Fibroblast of lung (primary cell): ENCODE measurements around the gene LXN. TPM values are rescaled to one million over a fixed set of nuclear protein-coding genes. Genes with fewer than 3 reads are reported as not detected.
A peak's percentile ranks its signal among the peaks of the same experiment; 100 is the strongest.

ENCODE experiments used
- DNase-seq, 2 donors: peaks; one replicate each; pipeline versions ENCODE4 v3.0.0 to v3.0.0-alpha.2; 2010; ENCODE audit warnings: low read depth in 2 of 2
- H2AFZ ChIP-seq: 2 replicates; pipeline ENCODE4 v1.5.1; 2012; ENCODE audit warnings: low read length, control low read depth, inconsistent platforms
- H3K27ac ChIP-seq: 2 replicates; pipeline ENCODE4 v1.5.1; 2011; ENCODE audit warnings: low read length, control low read depth; ENCODE audit not compliant: insufficient read depth
- H3K27me3 ChIP-seq: 2 replicates; pipeline ENCODE4 v1.5.1; 2011; ENCODE audit warnings: mild to moderate bottlenecking, low read length; ENCODE audit not compliant: control insufficient read depth, insufficient read depth
- H3K36me3 ChIP-seq: 2 replicates; pipeline ENCODE4 v1.5.1; 2011; ENCODE audit warnings: low read length; ENCODE audit not compliant: control insufficient read depth, insufficient read depth
- H3K4me1 ChIP-seq: 2 replicates; pipeline ENCODE4 v1.5.1; 2011; ENCODE audit warnings: low read length; ENCODE audit not compliant: control insufficient read depth, insufficient read depth; ENCODE audit errors: extremely low read depth
- H3K4me2 ChIP-seq: 2 replicates; pipeline ENCODE4 v1.5.1; 2011; ENCODE audit warnings: low read length, control low read depth; ENCODE audit not compliant: insufficient read depth; ENCODE audit errors: extremely low read depth
- H3K4me3 ChIP-seq, 4 experiments: fragments of 200-600 bp in 1 of 4; sonication (generic) in 1 of 4; replicated peaks in 1 of 4; 2 replicates each; pipeline ENCODE4 v1.5.1; 2011 to 2016; ENCODE audit warnings: low read length in 4 of 4, low read depth in 3 of 4, mild to moderate bottlenecking in 3 of 4, control low read depth in 2 of 4, inconsistent platforms in 1 of 4, mixed read lengths in 1 of 4; ENCODE audit not compliant: insufficient read depth in 1 of 4; ENCODE audit errors: control extremely low read depth in 1 of 4
- H3K79me2 ChIP-seq: 2 replicates; pipeline ENCODE4 v1.5.1; 2012; ENCODE audit warnings: mild to moderate bottlenecking, low read length, inconsistent platforms; ENCODE audit not compliant: control insufficient read depth, insufficient read depth
- H3K9ac ChIP-seq: 2 replicates; pipeline ENCODE4 v1.5.1; 2011; ENCODE audit warnings: mild to moderate bottlenecking, low read length, control low read depth; ENCODE audit not compliant: insufficient read depth
- H3K9me3 ChIP-seq: 2 replicates; pipeline ENCODE4 v1.5.1; 2012; ENCODE audit warnings: low read depth, low read length; ENCODE audit not compliant: control insufficient read depth, insufficient read depth
- H4K20me1 ChIP-seq: 2 replicates; pipeline ENCODE4 v1.5.1; 2011; ENCODE audit warnings: low read length; ENCODE audit not compliant: control insufficient read depth, insufficient read depth; ENCODE audit errors: extremely low read depth
- CTCF ChIP-seq, 2 donors: IDR thresholded peaks in 1 of 2; conservative IDR thresholded peaks in 1 of 2; 1 replicate in 1 of 2; 2 replicates in 1 of 2; pipeline ENCODE4 v1.5.1; 2011 to 2012; ENCODE audit warnings: low read length in 2 of 2, control low read depth in 1 of 2, inconsistent platforms in 1 of 2, low read depth in 1 of 2, mild to moderate bottlenecking in 1 of 2
- EZH2 ChIP-seq: IDR thresholded peaks from 2 replicates; pipeline ENCODE4 v1.5.1; 2012; ENCODE audit warnings: low read length, control low read depth, mild to moderate bottlenecking; ENCODE audit errors: missing control alignments
- polyA minus RNA-seq: library from RNA; depleted of rRNA, polyadenylated mRNA; stranded (reverse); fragments of >200 nt; gene quantifications from 2 replicates; pipeline ENCODE4 v1.2.3, GENCODE V29; 2011; ENCODE audit warnings: low replicate concordance
- polyA plus RNA-seq, 2 donors: library from polyadenylated mRNA; depleted of rRNA in 1 of 2; stranded (reverse) in 1 of 2; unstranded in 1 of 2; fragments of >200 nt; gene quantifications; 2 replicates each; pipeline ENCODE4 v1.2.1, GENCODE V29; 2011 to 2012; ENCODE audit warnings: missing spikeins in 1 of 2
- total RNA-seq: library from RNA; depleted of rRNA; stranded (reverse); fragments of >200 nt; gene quantifications from 2 replicates; pipeline ENCODE4 v1.2.1, GENCODE V29; 2014

Gene LXN
- total RNA-seq (168 and 495 TPM in 2 replicates), polyA plus RNA-seq (162 and 172 TPM in 2 replicates), polyA minus RNA-seq (22.8 and 28.4 TPM in 2 replicates)
- polyA plus RNA-seq (2012): 137 and 158 TPM in 2 replicates

GRCh38 chr3:158672215-158673176, at the start of gene LXN:
Gene LXN (minus strand): TSS chr3:158672648. CDS start chr3:158672478, 170 bp downstream.
- Histone ChIP-seq H3K9ac (peak within 1 kb of the TSS; percentile 81), H3K4me2 (peak within 1 kb of the TSS; percentile 99), H3K36me3 (no peaks in the 10 kb centered on the region), H3K4me3 (peak within 1 kb of the TSS; percentile 86 to 89 (median 88)), H2AFZ (peak within 1 kb of the TSS; percentile 50), H3K79me2 (peaks cover 17% of the 10 kb centered on the region), H3K9me3 (no peaks in the 10 kb centered on the region), H3K4me1 (peaks cover 9% of the 10 kb centered on the region), H3K27ac (peak within 1 kb of the TSS; percentile 87), H3K27me3 (no peaks in the 10 kb centered on the region), H4K20me1 (no peaks in the 10 kb centered on the region)
- TF ChIP-seq CTCF (conservative IDR thresholded peaks at IDR 0.05 in 1 of 2, IDR thresholded peaks at IDR 0.05 in 1 of 2; ENCODE audit: low read depth in 1 of 2, low read length in 2 of 2) (peak; percentile 89 to 90), EZH2 (no peak)
- DNase-seq: peak; percentile 79 to 86

GRCh38 chr3:158722108-158722507, 49.7 kb upstream of the LXN start:
- H3K27ac ChIP-seq: no peak overlapping the region
- TF ChIP-seq EZH2: no peak
- no peak for TF ChIP-seq CTCF (conservative IDR thresholded peaks at IDR 0.05 in 1 of 2, IDR thresholded peaks at IDR 0.05 in 1 of 2; ENCODE audit: low read depth in 1 of 2, low read length in 2 of 2)
- no peak overlapping the region for H3K4me2 ChIP-seq
- H3K4me3 ChIP-seq: no peak overlapping the region
- H3K36me3 ChIP-seq: no peaks in the 10 kb centered on the region
- no peak overlapping the region for H3K9ac ChIP-seq
- no peaks in the 10 kb centered on the region for H3K79me2 ChIP-seq
- H3K4me1 ChIP-seq: peaks cover 31% of the 10 kb centered on the region
- DNase-seq: no peak
- H3K9me3 ChIP-seq: no peaks in the 10 kb centered on the region
- H2AFZ ChIP-seq: no peak overlapping the region
- H3K27me3 ChIP-seq: no peaks in the 10 kb centered on the region
- no peaks in the 10 kb centered on the region for H4K20me1 ChIP-seq

GRCh38 chr3:158718490-158719170, 46.2 kb upstream of the LXN start:
- Histone ChIP-seq H3K9ac (no peak overlapping the region), H3K9me3 (no peaks in the 10 kb centered on the region), H3K36me3 (no peaks in the 10 kb centered on the region), H3K4me3 (no peak overlapping the region), H3K4me2 (no peak overlapping the region), H2AFZ (no peak overlapping the region), H3K4me1 (peaks cover 16% of the 10 kb centered on the region), H3K27me3 (no peaks in the 10 kb centered on the region), H4K20me1 (no peaks in the 10 kb centered on the region), H3K27ac (no peak overlapping the region), H3K79me2 (no peaks in the 10 kb centered on the region)
- no peak for TF ChIP-seq EZH2
- no peak for TF ChIP-seq CTCF (conservative IDR thresholded peaks at IDR 0.05 in 1 of 2, IDR thresholded peaks at IDR 0.05 in 1 of 2; ENCODE audit: low read depth in 1 of 2, low read length in 2 of 2)
- peak; percentile 98 for DNase-seq
